Measurements from ENCODE around the gene BFSP1. TPM values are rescaled to one million over a fixed set of nuclear protein-coding genes. Genes with fewer than 3 reads are reported as not detected.

The BFSP1 gene
- total RNA-seq, 1 donor = 2.9 TPM

DNA sequence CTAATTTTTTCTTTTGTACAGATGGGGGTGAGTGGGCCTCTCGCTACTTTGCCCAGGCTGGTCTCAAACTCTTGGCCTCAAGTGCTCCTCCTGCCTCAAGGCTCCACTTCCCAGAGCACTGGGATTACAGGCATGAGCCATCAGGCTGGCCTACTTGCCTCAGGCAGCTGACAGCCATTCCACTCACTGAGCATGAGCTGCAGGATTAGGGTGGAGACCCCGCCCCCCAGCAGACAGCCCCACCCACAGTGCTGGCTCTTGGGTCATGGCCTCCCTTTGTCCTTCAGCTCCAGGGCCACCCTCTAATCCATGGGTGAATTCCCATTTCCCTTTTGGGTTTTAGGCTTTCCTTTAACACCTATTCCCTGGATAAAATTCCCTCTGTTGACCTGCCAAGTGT is 82.1 kb downstream of the BFSP1 start:
- TF ChIP-seq, protein P1, sequence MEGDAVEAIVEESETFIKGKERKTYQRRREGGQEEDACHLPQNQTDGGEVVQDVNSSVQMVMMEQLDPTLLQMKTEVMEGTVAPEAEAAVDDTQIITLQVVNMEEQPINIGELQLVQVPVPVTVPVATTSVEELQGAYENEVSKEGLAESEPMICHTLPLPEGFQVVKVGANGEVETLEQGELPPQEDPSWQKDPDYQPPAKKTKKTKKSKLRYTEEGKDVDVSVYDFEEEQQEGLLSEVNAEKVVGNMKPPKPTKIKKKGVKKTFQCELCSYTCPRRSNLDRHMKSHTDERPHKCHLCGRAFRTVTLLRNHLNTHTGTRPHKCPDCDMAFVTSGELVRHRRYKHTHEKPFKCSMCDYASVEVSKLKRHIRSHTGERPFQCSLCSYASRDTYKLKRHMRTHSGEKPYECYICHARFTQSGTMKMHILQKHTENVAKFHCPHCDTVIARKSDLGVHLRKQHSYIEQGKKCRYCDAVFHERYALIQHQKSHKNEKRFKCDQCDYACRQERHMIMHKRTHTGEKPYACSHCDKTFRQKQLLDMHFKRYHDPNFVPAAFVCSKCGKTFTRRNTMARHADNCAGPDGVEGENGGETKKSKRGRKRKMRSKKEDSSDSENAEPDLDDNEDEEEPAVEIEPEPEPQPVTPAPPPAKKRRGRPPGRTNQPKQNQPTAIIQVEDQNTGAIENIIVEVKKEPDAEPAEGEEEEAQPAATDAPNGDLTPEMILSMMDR (IDR thresholded peaks at IDR 0.05; ENCODE audit: extremely low read depth, low read depth, low read length) = no peak

GRCh38 chr20:17448071-17448470 is 83.1 kb downstream of the BFSP1 start:
- H3K36me3 ChIP-seq (ENCODE audit: insufficient read depth, low read length) = no peaks in the 10 kb centered on the region
- peaks cover 19% of the 10 kb centered on the region for H3K27me3 ChIP-seq (ENCODE audit: insufficient read depth, low read length)
- no peak overlapping the region for H2AFZ ChIP-seq (ENCODE audit: low read length)
- TF ChIP-seq, protein P1 (IDR thresholded peaks at IDR 0.05; ENCODE audit: extremely low read depth, low read depth, low read length) = no peak
- no peaks in the 10 kb centered on the region for H4K20me1 ChIP-seq (ENCODE audit: insufficient read depth, low read length)
- H3K27ac ChIP-seq (ENCODE audit: low read depth, low read length) = no peak overlapping the region
- no peak overlapping the region for H3K4me2 ChIP-seq (ENCODE audit: insufficient read depth, low read length)
- DNase-seq (ENCODE audit: insufficient read length, low spot score, missing footprints) = no peak
- no peaks in the 10 kb centered on the region for H3K4me1 ChIP-seq (ENCODE audit: insufficient read depth, low read length)
- no peaks in the 10 kb centered on the region for H3K9me3 ChIP-seq (ENCODE audit: low read depth, low read length)
- no peaks in the 10 kb centered on the region for H3K79me2 ChIP-seq (ENCODE audit: insufficient read depth, low read length)
- H3K4me3 ChIP-seq (ENCODE audit: insufficient read depth, low read length) = no peak overlapping the region

More for the DNA sequence above, 82.1 kb downstream of the BFSP1 start:
- H3K36me3 ChIP-seq (ENCODE audit: insufficient read depth, low read length) = no peaks in the 10 kb centered on the region
- H4K20me1 ChIP-seq (ENCODE audit: insufficient read depth, low read length) = no peaks in the 10 kb centered on the region
- H3K9me3 ChIP-seq (ENCODE audit: low read depth, low read length) = no peaks in the 10 kb centered on the region
- H3K27ac ChIP-seq (ENCODE audit: low read depth, low read length) = no peak overlapping the region
- H3K79me2 ChIP-seq (ENCODE audit: insufficient read depth, low read length) = no peaks in the 10 kb centered on the region
- no peak overlapping the region for H3K4me3 ChIP-seq (ENCODE audit: insufficient read depth, low read length)
- H3K27me3 ChIP-seq (ENCODE audit: insufficient read depth, low read length) = peaks cover 17% of the 10 kb centered on the region
- H3K4me2 ChIP-seq (ENCODE audit: insufficient read depth, low read length) = no peak overlapping the region
- H2AFZ ChIP-seq (ENCODE audit: low read length) = no peak overlapping the region
- no peaks in the 10 kb centered on the region for H3K4me1 ChIP-seq (ENCODE audit: insufficient read depth, low read length)
- no peak for DNase-seq (ENCODE audit: insufficient read length, low spot score, missing footprints)

DNA sequence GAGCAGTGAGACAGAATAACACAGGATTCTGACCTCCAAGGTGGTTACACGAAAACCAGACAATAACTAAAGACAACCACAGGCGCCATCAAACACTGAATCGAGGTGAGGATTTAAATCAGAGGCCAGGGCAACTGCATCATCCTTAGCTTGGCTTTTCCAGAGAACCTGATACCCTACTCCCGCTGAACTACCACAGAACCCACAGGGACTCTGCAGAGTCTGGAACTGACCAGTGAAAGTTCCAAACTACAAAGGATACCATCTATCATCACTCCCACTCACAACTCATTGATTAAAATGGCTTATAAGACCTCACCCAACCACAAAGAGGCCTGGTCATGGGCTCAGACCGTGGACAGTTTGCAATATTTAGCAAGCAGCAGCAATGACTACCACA is 85.0 kb downstream of the BFSP1 start:
- no peak overlapping the region for H3K4me2 ChIP-seq (ENCODE audit: insufficient read depth, low read length)
- no peak for DNase-seq (ENCODE audit: insufficient read length, low spot score, missing footprints)

DNA sequence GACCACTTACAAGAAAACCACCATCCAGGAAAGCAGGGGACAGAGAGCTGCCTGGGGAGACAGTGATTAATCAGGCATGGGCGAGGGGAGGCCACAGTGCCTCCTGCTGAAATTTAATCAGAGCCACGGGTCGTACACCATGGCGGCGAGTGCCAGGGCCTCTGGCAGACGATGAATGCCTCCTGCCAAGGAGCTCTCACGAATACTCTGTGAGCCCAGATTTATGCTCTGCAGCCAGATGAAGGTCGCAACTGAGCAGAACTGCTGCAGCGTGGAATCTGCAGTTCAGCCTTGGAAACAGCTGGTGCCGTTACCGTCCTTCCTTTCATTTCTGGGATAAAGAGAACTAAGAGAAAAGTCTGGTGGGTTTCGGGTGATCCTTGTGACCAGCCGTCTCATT is 85.6 kb downstream of the BFSP1 start:
- H3K9me3 ChIP-seq (ENCODE audit: low read depth, low read length) = no peaks in the 10 kb centered on the region
- DNase-seq (ENCODE audit: insufficient read length, low spot score, missing footprints) = no peak
- no peak overlapping the region for H3K4me3 ChIP-seq (ENCODE audit: insufficient read depth, low read length)
- H3K27me3 ChIP-seq (ENCODE audit: insufficient read depth, low read length) = peaks cover 28% of the 10 kb centered on the region
- no peak overlapping the region for H2AFZ ChIP-seq (ENCODE audit: low read length)
- TF ChIP-seq, protein P1 (IDR thresholded peaks at IDR 0.05; ENCODE audit: extremely low read depth, low read depth, low read length) = no peak
- no peaks in the 10 kb centered on the region for H4K20me1 ChIP-seq (ENCODE audit: insufficient read depth, low read length)
- no peaks in the 10 kb centered on the region for H3K36me3 ChIP-seq (ENCODE audit: insufficient read depth, low read length)
- H3K4me2 ChIP-seq (ENCODE audit: insufficient read depth, low read length) = no peak overlapping the region
- H3K4me1 ChIP-seq (ENCODE audit: insufficient read depth, low read length) = no peaks in the 10 kb centered on the region
- no peak overlapping the region for H3K27ac ChIP-seq (ENCODE audit: low read depth, low read length)
- no peaks in the 10 kb centered on the region for H3K79me2 ChIP-seq (ENCODE audit: insufficient read depth, low read length)

More for the DNA sequence above, 85.0 kb downstream of the BFSP1 start:
- H3K4me1 ChIP-seq (ENCODE audit: insufficient read depth, low read length) = no peaks in the 10 kb centered on the region
- no peaks in the 10 kb centered on the region for H3K36me3 ChIP-seq (ENCODE audit: insufficient read depth, low read length)
- TF ChIP-seq, protein P1 (IDR thresholded peaks at IDR 0.05; ENCODE audit: extremely low read depth, low read depth, low read length) = no peak
- no peaks in the 10 kb centered on the region for H4K20me1 ChIP-seq (ENCODE audit: insufficient read depth, low read length)
- peaks cover 28% of the 10 kb centered on the region for H3K27me3 ChIP-seq (ENCODE audit: insufficient read depth, low read length)
- H3K9me3 ChIP-seq (ENCODE audit: low read depth, low read length) = no peaks in the 10 kb centered on the region
- H3K4me3 ChIP-seq (ENCODE audit: insufficient read depth, low read length) = no peak overlapping the region
- no peak overlapping the region for H3K27ac ChIP-seq (ENCODE audit: low read depth, low read length)
- H2AFZ ChIP-seq (ENCODE audit: low read length) = no peak overlapping the region
- no peaks in the 10 kb centered on the region for H3K79me2 ChIP-seq (ENCODE audit: insufficient read depth, low read length)

Data from osteoblast (primary cell).